ENCODE measurements around the gene NPC1. TPM values are rescaled to one million over a fixed set of nuclear protein-coding genes. Genes with fewer than 3 reads are reported as not detected.
A peak's percentile ranks its signal among the peaks of the same experiment; 100 is the strongest.
"Not testable (repeated sequence)": the region's sequence is repeated elsewhere in the genome, so short reads cannot be mapped to it uniquely, and the experiment has no call there.

Gene NPC1
- total RNA-seq, 1 donor from 2014 or later, result 29.0 TPM

DNA sequence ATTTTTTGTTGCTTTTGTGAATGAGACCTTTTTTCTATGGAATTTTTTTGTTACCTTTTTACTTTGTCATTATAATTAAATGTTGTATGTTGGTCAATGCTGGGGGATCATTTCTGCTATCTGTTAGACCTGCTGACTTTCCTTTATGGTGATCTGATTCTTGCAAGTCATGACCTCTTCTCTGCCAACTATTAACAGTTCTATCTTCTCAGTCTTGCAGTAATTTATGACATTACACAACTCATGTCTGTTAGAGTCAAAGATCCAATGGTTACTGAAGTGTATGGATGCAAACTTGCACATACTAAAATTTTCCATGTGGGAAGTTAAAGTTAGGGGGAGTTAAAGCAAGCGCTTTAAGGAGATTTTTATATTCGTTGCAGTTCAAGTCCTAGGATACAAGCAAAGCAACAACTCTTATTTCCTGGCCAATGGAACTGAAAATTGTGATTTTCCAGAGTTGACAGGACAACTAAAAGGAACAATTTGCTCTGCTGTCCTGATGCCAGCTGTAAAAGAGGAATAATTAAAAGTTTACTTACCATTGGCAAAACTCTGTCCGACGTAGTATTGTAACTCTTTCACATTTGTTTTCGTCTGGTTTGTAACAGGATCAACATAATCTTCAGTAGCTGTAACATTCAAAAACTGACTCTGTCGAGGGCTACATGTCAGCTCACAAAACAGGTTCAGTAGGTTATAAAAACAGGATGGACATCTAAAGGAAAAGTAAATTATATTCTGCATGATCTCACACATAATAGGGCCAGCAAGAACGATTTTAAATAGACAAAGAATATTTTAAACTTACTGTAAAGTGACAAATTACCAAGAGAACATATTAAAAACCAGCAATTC lies 17.8 kb downstream of the NPC1 start:
- H3K9me3 Mint-ChIP-seq, result no peaks in the 10 kb centered on the region
- peaks cover 64% of the 10 kb centered on the region for H3K36me3 Mint-ChIP-seq (ENCODE audit: low read depth)
- no peak overlapping the region for H3K4me3 Mint-ChIP-seq (ENCODE audit: low read depth)
- no peaks in the 10 kb centered on the region for H3K27me3 Mint-ChIP-seq (ENCODE audit: low read depth)
- H3K27ac Mint-ChIP-seq, result no peak overlapping the region
- intact Hi-C loops (cut with micrococcal nuclease), result no loop called here
- H3K4me1 Mint-ChIP-seq (ENCODE audit: low read depth), result peaks cover 7% of the 10 kb centered on the region
- DNase-seq (ENCODE audit: low spot score), result no peak

DNA sequence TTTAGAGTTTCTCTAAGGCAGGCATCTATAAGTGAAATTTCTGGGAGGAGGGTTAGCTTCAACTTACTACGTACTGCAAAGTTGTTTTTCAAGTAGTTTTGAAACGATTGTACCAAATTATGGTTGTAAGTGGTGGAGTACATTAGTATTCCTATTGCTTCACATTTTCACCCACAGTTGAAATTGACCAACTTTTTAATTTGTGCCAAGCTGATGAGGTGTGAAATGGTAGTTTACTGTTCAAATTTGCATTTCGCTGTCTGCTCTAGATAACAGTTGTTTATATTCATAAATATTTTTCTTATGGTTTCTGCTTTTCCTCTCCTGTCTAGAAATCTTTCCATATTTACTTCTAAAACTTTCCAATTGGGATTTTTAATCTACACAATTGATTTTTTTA lies 18.6 kb downstream of the NPC1 start:
- DNase-seq (ENCODE audit: low spot score), result no peak
- H3K36me3 Mint-ChIP-seq (ENCODE audit: low read depth), result peaks cover 66% of the 10 kb centered on the region
- no peak overlapping the region for H3K4me3 Mint-ChIP-seq (ENCODE audit: low read depth)
- intact Hi-C loops (cut with micrococcal nuclease), result no loop called here
- no peaks in the 10 kb centered on the region for H3K27me3 Mint-ChIP-seq (ENCODE audit: low read depth)
- no peak overlapping the region for H3K27ac Mint-ChIP-seq
- H3K4me1 Mint-ChIP-seq (ENCODE audit: low read depth), result peaks cover 8% of the 10 kb centered on the region
- H3K9me3 Mint-ChIP-seq, result no peaks in the 10 kb centered on the region

DNA sequence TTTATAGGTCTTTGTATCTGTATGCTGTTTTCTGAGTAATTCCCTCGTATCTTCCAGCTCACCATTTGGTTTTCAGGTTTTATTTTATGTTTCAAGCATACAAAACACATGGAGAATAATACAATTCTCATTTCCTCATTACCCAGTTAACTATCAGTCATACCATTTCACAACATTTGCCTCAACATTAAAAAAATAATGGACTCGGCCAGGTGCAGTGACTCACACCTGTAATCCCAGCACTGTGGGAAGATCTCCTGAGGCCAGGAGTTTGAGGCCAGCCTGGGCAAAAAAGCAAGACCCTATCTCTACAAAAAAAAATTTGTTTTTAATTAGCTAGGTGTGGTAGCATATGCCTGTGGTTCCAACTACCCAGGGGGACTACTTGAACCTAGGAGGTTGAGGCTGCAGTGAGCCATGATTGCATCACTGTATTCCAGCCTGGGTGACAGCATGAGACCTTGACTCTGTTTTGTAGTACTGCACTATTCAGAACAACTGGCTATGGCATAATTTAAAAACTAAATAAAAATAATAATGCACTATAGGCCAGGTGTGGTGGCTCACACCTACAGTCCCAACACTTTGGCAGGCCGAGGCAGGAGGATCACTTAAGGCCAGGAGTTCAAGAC lies 20.3 kb downstream of the NPC1 start:
- intact Hi-C loops (cut with micrococcal nuclease), result no loop called here
- peaks cover 8% of the 10 kb centered on the region for H3K4me1 Mint-ChIP-seq (ENCODE audit: low read depth)
- DNase-seq (ENCODE audit: low spot score), result no peak
- H3K4me3 Mint-ChIP-seq (ENCODE audit: low read depth), result no peak overlapping the region
- H3K27ac Mint-ChIP-seq, result no peak overlapping the region
- H3K36me3 Mint-ChIP-seq (ENCODE audit: low read depth), result peaks cover 74% of the 10 kb centered on the region
- H3K9me3 Mint-ChIP-seq, result no peaks in the 10 kb centered on the region
- H3K27me3 Mint-ChIP-seq (ENCODE audit: low read depth), result no peaks in the 10 kb centered on the region

DNA sequence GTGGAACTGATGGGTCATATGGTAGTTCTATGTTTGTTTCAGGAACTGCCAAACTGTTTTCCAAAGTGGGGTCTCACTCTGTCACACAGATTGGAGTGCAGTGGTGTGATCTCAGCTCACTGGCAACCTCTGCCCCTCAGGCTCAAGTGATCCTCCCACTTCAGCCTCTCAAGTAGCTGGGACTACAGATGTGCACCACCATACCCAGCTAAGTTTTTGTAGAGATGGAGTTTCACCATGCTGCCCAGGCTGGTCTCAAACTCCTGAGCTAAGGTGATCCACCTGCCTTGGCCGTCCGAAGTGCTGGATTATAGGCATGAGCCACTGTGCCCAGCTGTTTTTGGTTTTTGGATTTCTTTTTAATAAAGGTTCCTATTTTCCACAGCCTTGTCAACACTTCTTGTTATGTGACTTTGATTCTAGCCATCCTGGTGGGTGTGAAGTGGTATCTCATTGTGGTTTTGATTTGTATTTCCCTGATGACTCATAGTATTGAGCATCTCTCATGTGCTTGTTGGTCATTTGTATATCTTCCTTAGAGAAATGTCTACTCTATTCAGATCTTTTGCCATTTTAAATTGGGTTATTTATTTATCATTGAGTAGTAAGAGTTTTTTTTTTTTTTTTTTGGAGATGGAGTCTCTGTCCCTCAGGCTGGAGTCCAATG lies 22.8 kb downstream of the NPC1 start:
- H3K36me3 Mint-ChIP-seq (ENCODE audit: low read depth), result peaks cover 68% of the 10 kb centered on the region
- H3K9me3 Mint-ChIP-seq, result no peaks in the 10 kb centered on the region
- peaks cover 8% of the 10 kb centered on the region for H3K4me1 Mint-ChIP-seq (ENCODE audit: low read depth)
- H3K27me3 Mint-ChIP-seq (ENCODE audit: low read depth), result no peaks in the 10 kb centered on the region
- H3K4me3 Mint-ChIP-seq (ENCODE audit: low read depth), result no peak overlapping the region
- DNase-seq (ENCODE audit: low spot score), result no peak
- intact Hi-C loops (cut with micrococcal nuclease), result loop anchor here (2.0 kb wide), 1 partner anchor 23 kb away; the partner anchor contains the start of gene NPC1
- H3K27ac Mint-ChIP-seq, result peak overlapping the region; percentile 49

- Mint-ChIP-seq H3K4me1 (ENCODE audit: low read depth) (peaks cover 8% of the 10 kb centered on the region), H3K4me3 (ENCODE audit: low read depth) (no peak overlapping the region), H3K36me3 (ENCODE audit: low read depth) (peaks cover 68% of the 10 kb centered on the region), H3K9me3 (no peaks in the 10 kb centered on the region), H3K27me3 (ENCODE audit: low read depth) (no peaks in the 10 kb centered on the region), H3K27ac (no peak overlapping the region)
- intact Hi-C loops (cut with micrococcal nuclease), result no loop called here
- DNase-seq (ENCODE audit: low spot score), result no peak
Observed at GRCh38 chr18:23560186-23560585, 26.1 kb downstream of the NPC1 start.

- H3K27me3 Mint-ChIP-seq (ENCODE audit: low read depth); intact Hi-C loops (cut with micrococcal nuclease); H3K9me3 Mint-ChIP-seq; H3K4me1 Mint-ChIP-seq (ENCODE audit: low read depth); DNase-seq (ENCODE audit: low spot score); H3K27ac Mint-ChIP-seq; H3K4me3 Mint-ChIP-seq (ENCODE audit: low read depth): not testable (repeated sequence)
- peaks cover 82% of the 10 kb centered on the region for H3K36me3 Mint-ChIP-seq (ENCODE audit: low read depth)
Observed at GRCh38 chr18:23557511-23557910, 28.8 kb downstream of the NPC1 start.

DNA sequence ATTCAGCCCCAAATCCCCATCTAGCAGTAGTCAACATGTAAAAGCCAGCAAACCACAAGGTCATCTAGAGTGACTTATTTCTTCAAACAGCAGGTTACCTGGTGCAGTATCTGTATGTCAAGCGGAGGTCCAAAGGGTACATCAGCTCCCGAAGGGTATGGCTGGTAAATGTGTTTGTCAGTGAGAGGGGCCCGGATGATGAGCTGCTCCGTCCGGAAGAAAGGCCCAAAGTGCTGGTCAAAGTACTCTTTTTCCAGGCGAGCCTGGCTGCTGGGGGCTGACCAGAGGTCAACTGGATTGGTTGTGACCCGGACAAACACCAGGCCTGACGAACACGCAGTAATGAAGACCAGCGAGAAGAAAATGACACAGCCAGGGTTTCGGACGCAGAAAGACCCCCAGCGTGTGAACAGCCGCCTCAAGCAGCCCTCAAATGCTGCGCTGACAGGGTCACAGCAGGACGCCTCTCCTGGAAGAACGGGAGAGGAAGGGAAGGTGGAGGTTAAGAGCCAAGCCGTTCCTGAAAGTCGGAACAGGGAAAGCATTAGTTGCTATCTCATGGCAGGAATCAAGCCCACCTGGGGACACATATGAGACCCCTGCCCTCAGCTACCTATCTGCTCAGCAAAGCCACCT lies 30.0 kb downstream of the NPC1 start:
- H3K36me3 Mint-ChIP-seq (ENCODE audit: low read depth), result peaks cover 82% of the 10 kb centered on the region

DNA sequence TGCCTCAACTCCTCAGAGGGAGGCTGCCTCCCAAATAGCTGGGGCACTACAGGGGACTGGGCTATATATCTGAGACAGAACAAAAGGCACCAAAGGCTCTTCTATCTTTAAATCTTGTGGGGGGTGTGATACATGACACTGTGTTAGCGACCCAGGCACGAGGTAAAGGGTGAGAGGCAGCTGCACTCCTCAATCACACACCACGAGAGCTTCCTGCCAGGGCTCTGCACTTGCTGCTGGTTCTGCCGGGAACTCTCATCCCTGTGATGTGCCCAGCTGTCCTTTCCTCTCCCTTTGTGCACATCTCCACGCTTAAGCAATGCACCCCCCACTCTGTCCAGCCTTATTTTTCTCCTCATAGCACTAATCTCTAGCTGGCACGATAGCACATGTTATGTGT lies 32.4 kb downstream of the NPC1 start:
- H3K4me3 Mint-ChIP-seq (ENCODE audit: low read depth), result no peak overlapping the region
- H3K4me1 Mint-ChIP-seq (ENCODE audit: low read depth), result peaks cover 3% of the 10 kb centered on the region
- intact Hi-C loops (cut with micrococcal nuclease), result no loop called here
- no peak for DNase-seq (ENCODE audit: low spot score)
- peaks cover 80% of the 10 kb centered on the region for H3K36me3 Mint-ChIP-seq (ENCODE audit: low read depth)
- no peaks in the 10 kb centered on the region for H3K27me3 Mint-ChIP-seq (ENCODE audit: low read depth)
- no peaks in the 10 kb centered on the region for H3K9me3 Mint-ChIP-seq
- H3K27ac Mint-ChIP-seq, result no peak overlapping the region

More for the DNA sequence above, 30.0 kb downstream of the NPC1 start:
- Mint-ChIP-seq H3K9me3 (no peaks in the 10 kb centered on the region), H3K27me3 (ENCODE audit: low read depth) (no peaks in the 10 kb centered on the region), H3K4me3 (ENCODE audit: low read depth) (no peak overlapping the region), H3K4me1 (ENCODE audit: low read depth) (peaks cover 3% of the 10 kb centered on the region), H3K27ac (no peak overlapping the region)
- intact Hi-C loops (cut with micrococcal nuclease), result no loop called here
- no peak for DNase-seq (ENCODE audit: low spot score)

DNA sequence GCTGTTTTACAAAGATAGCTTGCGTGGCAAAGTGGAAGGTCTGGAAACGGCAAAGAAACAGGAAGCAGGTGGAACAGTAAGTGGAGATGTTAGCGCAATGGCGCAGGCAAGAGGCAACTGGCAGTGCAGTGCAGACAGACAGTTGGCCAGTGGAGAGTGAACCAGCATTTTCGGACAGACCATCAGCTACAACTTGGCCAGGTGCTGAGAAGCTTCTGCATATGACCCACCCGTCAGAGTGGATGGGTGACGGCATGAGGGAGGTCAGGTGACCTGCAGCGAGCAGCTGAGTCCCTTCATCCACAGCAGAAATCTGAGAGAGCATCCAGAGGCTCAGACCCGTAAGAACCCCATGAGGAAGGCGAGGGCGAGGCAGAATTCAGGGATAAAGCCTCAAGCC lies 33.8 kb downstream of the NPC1 start:
- Mint-ChIP-seq H3K36me3 (ENCODE audit: low read depth) (peaks cover 78% of the 10 kb centered on the region), H3K27me3 (ENCODE audit: low read depth) (no peaks in the 10 kb centered on the region), H3K9me3 (no peaks in the 10 kb centered on the region), H3K4me3 (ENCODE audit: low read depth) (no peak overlapping the region), H3K27ac (no peak overlapping the region), H3K4me1 (ENCODE audit: low read depth) (peaks cover 3% of the 10 kb centered on the region)
- DNase-seq (ENCODE audit: low spot score), result no peak
- intact Hi-C loops (cut with micrococcal nuclease), result no loop called here

DNA sequence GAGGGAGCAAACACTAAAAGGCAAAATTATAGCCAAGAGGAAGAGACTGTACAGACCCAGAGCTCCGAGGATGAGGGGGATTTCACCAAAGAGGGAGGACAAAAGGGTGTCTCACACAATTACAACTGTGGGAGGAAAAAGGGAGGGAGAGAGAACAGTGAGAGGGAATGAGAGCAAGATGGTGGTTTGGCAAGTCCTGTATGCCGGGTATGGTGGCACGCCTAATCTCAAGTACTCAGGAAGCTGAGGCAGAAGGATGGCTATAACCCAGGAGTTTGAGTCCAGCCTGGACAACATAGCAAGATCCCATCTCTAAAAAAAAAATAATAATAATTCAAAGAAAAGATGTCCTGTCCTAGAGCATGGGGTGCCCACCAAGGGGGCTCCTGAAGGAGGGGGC lies 34.3 kb downstream of the NPC1 start:
- Mint-ChIP-seq H3K27ac (no peak overlapping the region), H3K4me1 (ENCODE audit: low read depth) (peaks cover 3% of the 10 kb centered on the region), H3K4me3 (ENCODE audit: low read depth) (no peak overlapping the region), H3K27me3 (ENCODE audit: low read depth) (no peaks in the 10 kb centered on the region), H3K36me3 (ENCODE audit: low read depth) (peaks cover 80% of the 10 kb centered on the region), H3K9me3 (no peaks in the 10 kb centered on the region)
- intact Hi-C loops (cut with micrococcal nuclease), result no loop called here
- no peak for DNase-seq (ENCODE audit: low spot score)

GRCh38 chr18:23550898-23551297 lies 35.4 kb downstream of the NPC1 start:
- Mint-ChIP-seq H3K4me1 (ENCODE audit: low read depth) (peaks cover 3% of the 10 kb centered on the region), H3K27me3 (ENCODE audit: low read depth) (no peaks in the 10 kb centered on the region), H3K9me3 (no peaks in the 10 kb centered on the region), H3K4me3 (ENCODE audit: low read depth) (no peak overlapping the region), H3K27ac (no peak overlapping the region), H3K36me3 (ENCODE audit: low read depth) (peaks cover 80% of the 10 kb centered on the region)
- DNase-seq (ENCODE audit: low spot score), result no peak
- intact Hi-C loops (cut with micrococcal nuclease), result no loop called here

DNA sequence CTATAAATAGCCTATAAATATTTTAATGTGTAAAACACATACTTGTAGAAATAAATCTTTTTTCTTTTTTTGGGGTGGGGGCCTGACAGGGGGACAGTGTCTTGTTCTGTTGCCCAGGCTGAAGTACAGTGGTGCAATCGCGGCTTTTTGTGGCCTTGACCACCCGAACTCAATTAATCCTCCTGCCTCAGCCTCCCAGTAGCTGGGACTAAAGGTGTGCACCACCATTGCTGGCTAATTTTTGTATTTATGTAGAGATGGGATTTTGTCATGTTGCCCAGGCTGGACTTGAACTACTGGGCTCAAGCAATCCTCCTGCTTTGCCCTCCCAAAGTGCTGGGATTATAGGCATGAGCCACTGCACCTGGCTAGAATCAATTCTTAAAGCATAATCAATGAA lies 37.6 kb downstream of the NPC1 start:
- no peak for DNase-seq (ENCODE audit: low spot score)
- intact Hi-C loops (cut with micrococcal nuclease), result no loop called here
- Mint-ChIP-seq H3K9me3 (no peaks in the 10 kb centered on the region), H3K4me1 (ENCODE audit: low read depth) (no peaks in the 10 kb centered on the region), H3K27ac (no peak overlapping the region), H3K4me3 (ENCODE audit: low read depth) (no peak overlapping the region), H3K36me3 (ENCODE audit: low read depth) (peaks cover 79% of the 10 kb centered on the region), H3K27me3 (ENCODE audit: low read depth) (no peaks in the 10 kb centered on the region)

Measured in activated T-helper 2 cell treated with anti-CD3 and anti-CD28 coated beads, Interferon-gamma antibody, Interleukin-2, Interleukin-4, amounts not matched to agents 10 μg/mL and 5 μg/mL and 100 μg/mL, durations not matched to agents 14 hours and 24 hours and 36 hours (primary cell).